Measurements from ENCODE around the gene SRPRA. TPM values are rescaled to one million over a fixed set of nuclear protein-coding genes. Genes with fewer than 3 reads are reported as not detected.
"Not testable (repeated sequence)": the region's sequence is repeated elsewhere in the genome, so short reads cannot be mapped to it uniquely, and the experiment has no call there.

The SRPRA gene
- total RNA-seq, 1 donor from 2014 or later: 47.7 TPM

DNA sequence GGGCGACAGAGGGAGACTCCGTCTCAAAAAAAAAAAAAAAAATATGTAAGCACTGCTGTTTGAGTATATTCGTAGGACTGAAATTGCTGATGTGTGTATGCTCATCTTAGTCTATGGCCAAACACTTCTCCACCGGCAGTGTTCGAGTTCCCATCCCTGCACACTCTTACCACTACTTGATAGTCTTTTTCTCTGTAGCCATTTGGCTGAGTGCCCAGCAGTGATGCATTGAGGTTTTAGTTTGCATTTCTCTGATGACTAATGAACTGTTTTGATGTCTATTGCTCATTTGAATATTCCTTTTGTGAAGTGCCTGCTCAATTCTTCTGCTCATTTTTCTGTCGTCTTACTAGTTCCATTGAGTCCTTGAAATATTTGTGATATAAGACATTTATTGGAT, 16.1 kb upstream of the SRPRA start:
- peak; percentile 77 for DNase-seq (ENCODE audit: low read depth, low spot score)

DNA sequence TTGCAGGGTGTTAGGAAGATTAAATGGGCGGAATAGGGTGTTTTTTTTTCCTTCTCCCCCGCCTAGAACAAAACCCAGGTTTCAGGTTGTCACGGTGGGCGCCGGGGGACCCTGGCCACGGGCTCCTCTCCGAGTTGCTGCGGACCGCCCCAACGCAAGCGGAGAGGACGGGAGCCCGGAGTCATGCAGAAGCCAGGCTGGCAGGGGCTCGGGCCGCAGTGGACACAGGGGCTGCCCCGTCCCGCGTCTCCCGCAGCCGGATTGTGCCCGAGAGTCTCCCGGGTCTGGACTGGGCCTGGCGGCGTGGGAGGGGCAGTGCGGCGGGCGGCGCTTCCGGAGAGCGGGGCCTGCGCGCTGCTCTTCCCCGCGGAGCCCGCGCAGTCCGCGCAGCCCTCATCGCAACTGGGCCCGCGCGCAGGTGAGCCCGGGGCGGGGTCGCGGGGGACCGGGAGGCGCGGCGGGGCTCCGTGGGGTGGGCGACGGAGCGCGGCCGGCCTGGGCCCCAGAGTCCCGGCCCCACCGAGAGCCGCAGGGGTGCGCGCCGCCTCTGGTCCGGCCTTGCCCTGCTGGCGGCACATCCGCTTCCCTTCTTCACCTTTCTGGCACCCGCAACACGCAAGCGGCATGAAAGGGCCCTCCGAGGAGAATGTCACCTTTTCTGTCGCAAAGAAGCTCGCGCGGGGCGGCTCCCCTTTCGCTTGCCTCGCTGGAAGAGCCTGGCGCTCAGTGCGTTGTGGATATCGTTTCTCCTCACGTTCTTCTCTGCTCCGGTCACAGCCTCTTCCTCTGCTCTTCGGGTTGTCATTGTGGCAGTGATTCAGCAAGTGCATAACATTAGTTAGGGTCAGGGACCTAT, 14.3 kb upstream of the SRPRA start, which contains the start of gene TIRAP:
Gene TIRAP, plus strand, starts transcription at position 358 of the 856 bp plus-strand sequence. CDS start 7,802 bp downstream, outside the sequence.
- DNase-seq (ENCODE audit: low read depth, low spot score): no peak

DNA sequence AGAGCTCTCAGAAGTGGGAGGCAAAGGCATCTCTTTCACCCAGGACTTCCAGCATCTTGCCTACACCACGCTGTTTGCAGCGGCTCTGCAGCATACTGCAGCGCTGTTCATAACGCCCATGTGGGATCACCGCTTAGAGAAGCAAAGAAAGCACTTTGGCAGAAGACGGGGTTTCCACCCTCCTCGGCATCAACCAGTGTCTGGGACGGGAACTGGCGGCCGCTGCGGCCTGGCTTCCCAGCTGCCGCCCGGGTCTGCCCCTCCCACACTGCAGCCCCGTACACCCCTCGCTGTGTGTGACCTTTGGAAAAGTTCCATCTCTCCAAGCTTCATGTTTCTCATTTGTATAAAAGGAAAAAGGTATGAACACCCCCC, 13.7 kb upstream of the SRPRA start:
- DNase-seq (ENCODE audit: low read depth, low spot score): no peak

DNA sequence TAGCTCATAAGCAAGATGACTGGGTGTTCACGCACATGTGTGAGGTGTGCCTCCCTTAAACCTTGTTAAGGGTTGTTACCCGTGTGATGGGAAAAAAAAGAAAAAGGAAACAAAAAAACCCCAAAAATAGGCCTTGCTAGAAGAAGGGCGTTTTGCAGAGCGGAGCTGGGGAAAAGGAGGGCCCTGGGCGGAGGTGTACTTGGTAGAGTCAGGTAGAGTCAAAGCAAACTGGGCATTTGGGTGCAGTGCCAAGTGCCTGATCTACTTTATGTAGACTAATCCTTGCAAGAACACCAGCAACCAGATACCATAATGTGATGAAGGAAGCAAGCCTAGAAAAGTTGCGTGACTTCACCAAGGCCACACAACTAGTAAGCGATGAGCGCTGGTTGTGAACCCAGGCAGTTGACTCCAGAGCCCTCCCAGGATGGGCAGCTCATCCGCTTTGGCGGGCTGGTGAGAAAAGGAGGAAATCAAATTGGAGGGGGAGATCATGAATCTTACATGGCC, 13.0 kb upstream of the SRPRA start:
- DNase-seq (ENCODE audit: low read depth, low spot score): no peak

DNA sequence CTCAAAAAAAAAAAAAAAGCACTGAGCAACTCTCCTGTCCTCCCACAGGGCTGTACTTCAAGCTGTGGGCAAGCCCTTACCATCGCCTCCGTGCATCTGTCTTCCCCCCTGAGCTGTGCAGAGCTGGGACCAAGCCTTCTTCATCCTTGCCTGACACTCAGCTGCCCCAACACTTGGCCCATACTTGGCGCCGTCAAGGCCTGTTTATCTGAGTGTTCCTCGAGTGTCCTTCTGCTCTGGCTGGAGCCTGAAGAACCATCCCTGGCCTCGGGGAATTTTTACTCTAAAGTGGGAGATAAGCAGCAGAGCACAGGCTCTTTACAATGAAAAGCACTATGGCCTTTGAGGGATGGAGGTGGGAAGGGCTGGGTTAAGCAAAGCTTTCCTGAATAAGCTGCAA, 12.6 kb upstream of the SRPRA start:
- DNase-seq (ENCODE audit: low read depth, low spot score): no peak

DNA sequence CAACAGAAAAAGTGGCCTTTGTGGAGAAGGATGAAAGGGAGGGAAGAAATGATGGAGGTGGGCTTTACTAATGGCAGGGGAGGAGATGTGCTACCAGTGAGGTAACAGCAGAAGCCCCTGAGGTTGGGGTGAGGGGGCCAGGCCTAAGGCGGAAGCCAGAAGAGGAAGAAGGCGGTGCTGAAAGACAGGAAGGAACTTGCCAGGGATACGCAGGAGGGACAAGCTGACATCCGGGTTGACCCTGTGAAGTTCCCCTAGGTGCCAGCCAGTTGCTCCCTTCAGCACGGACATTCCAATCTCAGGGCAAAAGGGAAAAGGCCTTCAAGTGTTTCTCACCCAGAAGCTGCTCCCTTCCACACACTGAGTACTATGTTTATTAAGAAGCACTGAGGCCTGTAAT, 11.9 kb upstream of the SRPRA start:
- DNase-seq (ENCODE audit: low read depth, low spot score): no peak

DNA sequence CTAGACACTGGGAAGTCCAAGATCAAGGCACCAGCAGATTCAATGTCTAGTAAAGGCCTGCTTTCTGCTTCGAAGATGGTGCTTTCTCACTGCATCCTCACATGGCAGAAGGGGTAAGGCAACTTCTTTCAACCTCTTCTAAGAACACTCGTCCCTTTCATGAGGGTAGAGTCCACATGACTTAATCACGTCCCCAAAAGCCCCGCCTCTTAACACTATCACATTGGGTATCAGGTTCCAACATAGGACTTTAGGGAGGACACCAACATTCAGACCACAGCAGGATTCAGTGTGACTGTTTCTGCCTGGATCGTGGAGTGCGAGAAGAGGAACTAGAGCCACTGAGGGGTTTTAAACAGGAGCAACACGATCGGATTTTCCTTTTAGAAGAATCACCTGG, 10.5 kb upstream of the SRPRA start:
- no peak for DNase-seq (ENCODE audit: low read depth, low spot score)

DNA sequence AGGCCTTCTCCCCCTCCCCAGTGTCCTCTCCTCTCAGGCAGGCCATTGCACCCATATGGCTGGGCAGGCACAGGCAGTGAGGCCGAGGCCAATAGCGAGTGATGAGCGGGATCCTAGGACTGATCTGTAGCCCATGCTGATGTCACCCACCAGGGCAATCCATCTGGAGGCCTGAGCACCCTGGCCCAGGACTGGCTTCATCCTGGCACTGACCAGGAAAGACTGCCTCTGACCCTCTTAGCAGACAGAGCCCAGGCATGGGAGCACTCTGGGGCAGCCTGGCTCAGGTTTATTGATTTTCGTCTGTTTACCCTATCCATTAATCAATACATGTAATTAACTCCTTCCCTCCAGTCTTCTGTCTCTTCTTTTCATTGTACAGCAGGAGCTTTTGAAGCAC, 9.1 kb upstream of the SRPRA start:
- DNase-seq (ENCODE audit: low read depth, low spot score): no peak

DNA sequence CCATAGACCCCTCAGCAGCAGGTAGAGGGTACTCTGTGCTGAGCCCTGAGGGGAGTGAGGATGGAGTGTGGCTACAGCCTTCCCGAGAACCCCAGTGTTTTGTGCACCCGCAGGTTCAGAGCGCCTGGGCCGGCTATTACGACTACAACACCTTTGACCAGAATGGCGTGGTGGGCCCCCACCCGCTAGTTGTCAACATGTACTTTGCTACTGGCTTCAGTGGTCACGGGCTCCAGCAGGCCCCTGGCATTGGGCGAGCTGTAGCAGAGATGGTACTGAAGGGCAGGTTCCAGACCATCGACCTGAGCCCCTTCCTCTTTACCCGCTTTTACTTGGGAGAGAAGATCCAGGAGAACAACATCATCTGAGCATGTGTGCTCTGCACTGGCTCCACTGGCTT, 8.6 kb upstream of the SRPRA start:
- DNase-seq (ENCODE audit: low read depth, low spot score): no peak

DNA sequence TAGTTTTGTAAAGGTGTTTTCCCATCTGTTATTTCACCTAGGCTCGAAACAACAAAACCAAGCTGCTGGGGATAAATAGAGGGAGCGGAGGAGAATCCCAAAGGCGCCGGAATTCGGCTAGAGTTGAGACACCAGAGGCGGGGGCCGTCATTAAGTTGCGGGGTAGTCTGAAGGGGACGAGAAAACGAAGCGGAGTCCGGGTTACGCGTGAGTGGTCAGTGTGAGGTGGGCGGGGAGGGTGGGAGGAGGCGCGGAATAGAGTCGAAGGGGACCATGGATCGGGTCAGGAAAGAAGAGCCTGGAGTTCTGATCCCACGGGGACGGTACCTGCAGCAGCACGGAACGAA, 361 bp downstream of the SRPRA start:
- DNase-seq (ENCODE audit: low read depth, low spot score): no peak

DNA sequence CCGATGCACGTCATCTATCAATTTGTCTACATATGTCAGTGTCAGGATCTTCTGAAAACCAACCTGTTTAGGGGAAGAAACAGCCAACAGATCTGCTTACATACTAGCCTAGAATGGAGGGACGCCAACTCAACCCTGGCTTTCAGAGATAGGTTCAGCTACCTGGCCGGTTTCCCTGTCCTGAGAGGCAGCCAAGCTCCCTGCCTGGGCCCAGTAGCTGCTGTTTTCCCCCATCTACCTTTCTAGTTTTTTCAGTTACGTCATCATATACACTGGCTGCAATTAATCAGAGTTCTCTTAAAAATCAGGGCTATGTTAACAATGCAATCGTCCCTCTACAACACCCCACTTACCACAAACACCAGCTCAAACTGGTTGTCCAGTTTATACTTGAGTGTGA, 1.0 kb downstream of the SRPRA start:
- DNase-seq (ENCODE audit: low read depth, low spot score): no peak

DNA sequence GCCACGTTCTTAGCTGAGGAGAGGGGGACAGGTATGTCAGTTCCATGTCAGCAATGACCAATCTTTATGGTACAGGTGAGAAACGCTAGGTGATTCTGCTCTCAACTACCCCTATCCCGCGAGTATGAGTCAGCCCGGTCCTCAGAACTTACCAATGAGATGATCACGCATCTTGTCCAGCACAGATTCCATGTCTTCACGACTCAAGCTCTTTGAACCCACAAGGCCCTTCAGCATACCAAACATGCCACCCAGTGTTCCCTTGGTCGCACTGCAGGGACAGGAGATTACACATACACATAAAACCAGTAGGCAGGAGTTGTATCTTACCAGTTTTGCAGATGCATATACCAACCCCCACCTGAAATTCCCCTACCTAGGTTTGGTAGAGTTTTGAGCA, 2.9 kb downstream of the SRPRA start:
- no peak for DNase-seq (ENCODE audit: low read depth, low spot score)

DNA sequence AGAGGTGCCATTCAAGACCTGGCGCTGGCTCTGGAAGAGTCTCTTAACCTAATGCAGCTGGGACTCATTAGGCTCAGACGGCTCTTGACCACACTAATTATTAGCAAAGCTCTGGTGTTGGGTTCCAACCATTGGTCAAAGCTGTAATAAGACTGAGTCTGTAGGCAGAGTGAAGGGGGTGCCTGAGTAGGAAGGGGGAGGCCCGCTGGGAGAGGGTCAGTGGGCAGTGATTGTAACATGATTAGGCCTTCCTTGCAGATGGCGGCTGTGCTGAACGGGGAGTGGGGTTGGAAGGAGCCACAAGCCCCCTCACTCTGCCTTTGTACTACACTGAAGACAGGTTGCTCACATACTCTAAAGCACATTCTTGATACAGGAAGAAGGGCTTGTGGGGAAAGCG, 5.2 kb downstream of the SRPRA start:
- DNase-seq (ENCODE audit: low read depth, low spot score): no peak

DNA sequence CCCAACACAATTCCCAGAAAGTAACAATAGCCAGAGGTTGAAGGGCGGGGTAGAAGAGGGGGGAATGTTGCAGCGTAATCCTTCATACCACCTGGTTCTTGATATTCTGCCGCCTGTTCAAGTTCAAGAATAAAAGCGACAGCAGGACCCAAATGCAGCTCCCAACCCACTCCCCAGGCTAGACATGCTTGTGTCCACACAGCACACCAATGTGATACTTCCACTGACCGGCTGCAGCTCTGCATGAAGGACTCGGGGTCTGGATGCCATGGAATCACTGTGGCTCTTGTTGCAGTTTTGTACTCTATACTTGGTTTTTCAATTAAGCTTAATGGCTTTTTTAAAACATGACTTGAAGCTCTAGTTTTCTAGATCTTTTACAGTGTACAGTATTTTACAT, 6.5 kb downstream of the SRPRA start:
- no peak for DNase-seq (ENCODE audit: low read depth, low spot score)

DNA sequence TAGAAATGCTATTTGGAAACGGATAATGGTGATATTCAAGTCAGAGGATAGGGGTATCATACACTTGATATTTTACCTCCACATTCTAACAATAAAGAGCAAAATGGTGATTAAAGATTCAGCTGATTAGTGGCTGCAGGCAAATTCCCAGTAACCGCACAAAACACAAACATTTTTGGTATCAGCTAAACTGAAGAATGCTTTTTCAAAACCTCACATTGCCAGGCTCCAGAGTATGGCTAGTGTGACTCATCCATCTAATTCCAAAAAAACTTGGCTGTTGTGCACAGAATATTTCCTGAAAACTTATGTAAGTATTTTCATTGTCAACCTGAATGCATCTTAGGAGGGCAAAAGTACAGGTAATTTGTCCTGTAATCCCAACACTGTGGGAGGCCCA, 10.9 kb downstream of the SRPRA start:
- no peak for DNase-seq (ENCODE audit: low read depth, low spot score)

DNA sequence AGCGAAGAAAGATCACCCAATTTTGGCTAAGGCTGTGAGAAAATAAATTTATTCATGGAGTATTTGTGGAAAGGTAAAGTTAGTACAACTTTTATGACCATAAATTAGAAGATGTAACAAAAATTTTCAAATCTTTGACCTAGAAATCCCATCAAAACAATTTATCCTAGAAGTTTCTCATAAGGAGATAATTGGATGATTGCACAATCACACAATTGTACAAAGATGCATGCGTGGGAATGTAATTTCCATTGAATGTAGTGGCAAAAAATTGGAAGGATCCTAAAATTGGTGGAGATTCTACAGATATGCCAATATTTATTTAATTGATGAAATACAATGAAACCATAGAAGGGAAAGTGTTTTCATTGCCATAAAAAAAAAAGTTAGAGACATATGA, 11.6 kb downstream of the SRPRA start:
- DNase-seq (ENCODE audit: low read depth, low spot score): no peak

DNA sequence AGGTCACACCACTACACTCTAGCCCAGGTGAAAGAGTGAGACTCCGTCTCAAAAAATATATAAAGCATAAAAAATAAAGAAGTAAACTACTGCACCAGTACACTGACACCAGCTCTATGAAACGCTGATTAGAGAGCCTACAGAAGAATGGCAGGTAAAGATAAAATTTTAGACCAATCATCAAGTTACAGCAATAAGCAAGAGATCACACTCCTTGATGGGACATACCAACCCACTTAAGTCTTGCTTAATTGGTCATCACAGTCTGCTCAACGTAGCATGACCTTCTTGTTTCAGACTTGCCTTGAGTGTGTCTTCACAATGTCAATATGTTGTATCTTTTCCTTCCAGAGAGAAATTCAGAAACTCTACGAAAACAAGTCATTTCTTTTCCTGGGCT, 12.5 kb downstream of the SRPRA start:
- no peak for DNase-seq (ENCODE audit: low read depth, low spot score)

DNA sequence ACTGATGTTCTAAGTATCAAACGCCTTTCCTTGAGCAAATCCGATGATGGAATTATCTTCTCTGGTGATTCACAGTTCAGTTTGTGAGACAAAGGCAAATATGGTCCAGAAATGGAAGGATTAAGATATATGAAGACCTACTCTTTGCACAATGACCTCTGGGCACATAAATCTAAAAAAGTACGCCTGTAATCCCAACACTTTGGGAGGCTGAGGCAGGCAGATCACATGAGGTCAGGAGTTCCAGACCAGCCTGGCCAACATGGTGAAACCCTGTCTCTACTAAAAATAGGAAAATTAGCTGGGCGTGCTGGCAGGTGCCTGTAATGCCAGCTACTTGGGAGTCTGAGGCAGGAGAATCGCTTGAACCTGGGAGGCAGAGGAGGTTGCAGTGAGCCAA, 13.2 kb downstream of the SRPRA start:
- DNase-seq (ENCODE audit: low read depth, low spot score): not testable (repeated sequence)

DNA sequence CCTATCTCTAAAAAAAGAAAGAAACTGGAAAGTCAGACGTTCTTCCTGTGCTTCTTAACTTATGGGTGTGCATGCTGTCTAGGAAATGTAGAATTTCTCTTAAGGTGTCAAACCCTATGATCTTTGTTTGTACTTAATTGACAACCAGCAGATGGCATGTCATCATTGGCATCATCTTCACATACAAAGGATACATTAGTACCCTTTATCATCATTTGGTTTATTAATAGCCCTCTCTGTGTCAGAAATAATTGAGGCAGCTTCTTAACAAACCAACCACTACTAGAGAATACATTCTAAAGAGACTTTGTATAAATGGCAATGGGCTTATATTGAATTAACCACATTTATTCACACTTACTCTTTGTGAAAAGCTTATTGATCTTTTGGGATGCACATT, 13.9 kb downstream of the SRPRA start:
- no peak for DNase-seq (ENCODE audit: low read depth, low spot score)

DNA sequence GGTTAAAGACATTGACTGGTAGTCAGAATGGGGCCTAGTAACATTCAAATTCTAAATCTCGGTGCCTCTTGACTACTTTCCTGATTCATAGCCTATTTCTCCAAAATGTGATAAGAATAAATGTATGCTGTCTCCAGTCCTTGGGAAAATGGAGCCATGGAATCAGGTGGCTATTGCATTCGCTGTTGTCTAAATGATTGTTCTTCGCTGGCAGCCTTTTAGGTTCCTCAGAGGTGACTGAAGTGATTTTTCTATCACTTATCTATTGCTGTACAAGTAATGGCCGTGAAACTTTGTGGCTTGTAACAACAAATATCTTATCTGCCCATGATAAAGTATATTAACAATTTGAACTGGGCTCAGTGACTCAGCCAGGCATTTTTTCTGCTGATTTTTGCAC, 15.4 kb downstream of the SRPRA start:
- DNase-seq (ENCODE audit: low read depth, low spot score): no peak

DNA sequence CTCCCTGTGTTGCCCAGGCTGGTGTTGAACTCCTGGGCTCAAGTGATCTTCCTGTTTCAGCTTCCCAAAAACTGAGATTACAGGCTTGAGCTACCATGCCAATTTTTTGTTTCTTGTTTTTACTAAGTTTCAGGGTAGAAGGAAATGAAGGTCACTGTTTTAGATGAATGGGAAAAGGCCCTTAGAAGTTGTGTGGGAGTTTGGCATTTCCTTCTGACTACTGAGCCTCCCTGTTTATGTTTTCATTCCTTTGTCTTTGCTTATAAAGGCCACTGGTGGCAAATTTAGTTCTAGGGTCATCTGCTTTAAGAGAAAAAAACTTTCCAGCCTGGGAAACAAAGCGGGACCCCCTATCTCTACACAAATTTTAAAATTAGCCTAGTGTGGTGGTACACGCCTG, 22.1 kb downstream of the SRPRA start:
- DNase-seq (ENCODE audit: low read depth, low spot score): peak; percentile 74

DNA sequence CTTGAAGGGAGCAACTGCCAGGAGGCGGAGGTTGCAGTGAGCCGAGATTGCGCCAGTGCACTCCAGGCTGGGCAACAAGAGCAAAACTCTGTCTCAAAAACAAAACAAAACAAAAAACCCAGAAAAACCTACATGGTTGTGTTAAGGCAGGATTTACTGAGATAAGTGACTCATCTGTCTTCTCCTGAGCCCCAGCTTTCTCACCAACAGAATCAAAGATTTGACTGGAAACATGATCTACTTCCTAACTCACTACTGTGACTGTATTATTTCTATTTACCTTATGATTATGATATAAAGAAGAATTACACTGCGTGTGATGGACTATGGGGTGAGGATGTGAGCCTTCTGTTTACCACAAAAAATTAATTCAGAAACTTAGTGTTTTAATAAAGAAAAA, 35.3 kb downstream of the SRPRA start:
- no peak for DNase-seq (ENCODE audit: low read depth, low spot score)

DNA sequence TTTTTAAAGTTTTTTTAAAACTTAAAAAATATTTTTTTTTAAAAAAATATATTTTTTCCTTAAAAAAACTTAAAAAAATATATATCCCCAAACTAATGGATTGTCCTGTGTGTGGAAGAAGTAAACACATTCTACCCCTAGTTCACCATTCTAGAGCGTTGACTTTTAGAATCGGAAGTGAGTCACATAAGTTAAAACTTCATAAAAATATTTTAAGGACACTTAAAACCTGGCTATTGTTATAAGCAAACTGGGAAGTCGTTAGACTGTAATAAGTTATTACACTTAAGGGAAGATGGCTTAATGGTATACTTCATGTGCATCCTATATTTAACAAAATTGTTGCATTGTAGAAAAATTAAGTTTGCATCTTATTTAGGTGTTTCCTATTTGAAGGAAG, 36.0 kb downstream of the SRPRA start:
- no peak for DNase-seq (ENCODE audit: low read depth, low spot score)
